Smooth muscle cell (in vitro differentiated cells): ENCODE results near the gene ARHGAP40. TPM values are rescaled to one million over a fixed set of nuclear protein-coding genes. Genes with fewer than 3 reads are reported as not detected.

Source experiments
- DNase-seq: peaks from one replicate; lab custom pipeline; 2025; ENCODE audit not compliant: unreplicated experiment; lab: John Stamatoyannopoulos, UW
- H2AFZ ChIP-seq: fragments of 200-600 bp; sonication (generic); 2 replicates; pipeline ENCODE4 v1.6.0; 2016; ENCODE audit warnings: antibody characterized with exemption, low read depth, mild to moderate bottlenecking
- H3F3A ChIP-seq: fragments of 200-600 bp; sonication (generic); 2 replicates; pipeline ENCODE4 v1.6.0; 2017; ENCODE audit warnings: antibody characterized with exemption, low read depth
- H3K27ac ChIP-seq: fragments of 200-600 bp; sonication (generic); 2 replicates; pipeline ENCODE4 v1.5.1; 2016; ENCODE audit warnings: low read depth, mild to moderate bottlenecking
- H3K27me3 ChIP-seq: fragments of 200-600 bp; sonication (generic); 2 replicates; pipeline ENCODE4 v1.6.1; 2016; ENCODE audit warnings: low read depth, mild to moderate bottlenecking
- H3K36me3 ChIP-seq: fragments of 200-600 bp; sonication (generic); 2 replicates; pipeline ENCODE4 v1.5.1; 2016; ENCODE audit warnings: low read depth
- H3K4me1 ChIP-seq: fragments of 200-600 bp; sonication (generic); 2 replicates; pipeline ENCODE4 v1.5.1; 2016; ENCODE audit warnings: low read depth
- H3K4me2 ChIP-seq: fragments of 200-600 bp; sonication (generic); 2 replicates; pipeline ENCODE4 v1.6.0; 2016; ENCODE audit warnings: mild to moderate bottlenecking
- H3K4me3 ChIP-seq: fragments of 200-600 bp; sonication (generic); 2 replicates; pipeline ENCODE4 v1.5.1; 2016; ENCODE audit warnings: mild to moderate bottlenecking
- H3K79me2 ChIP-seq: fragments of 200-600 bp; sonication (generic); 2 replicates; pipeline ENCODE4 v1.6.0; 2016; ENCODE audit warnings: low read depth, mild to moderate bottlenecking
- H3K9ac ChIP-seq: fragments of 200-600 bp; sonication (generic); 2 replicates; pipeline ENCODE4 v1.6.0; 2016; ENCODE audit warnings: low read depth
- H3K9me3 ChIP-seq: fragments of 200-600 bp; sonication (generic); replicated peaks from 2 replicates; pipeline ENCODE4 v1.5.1; 2016; ENCODE audit warnings: low read depth
- H4K20me1 ChIP-seq: fragments of 200-600 bp; sonication (generic); 2 replicates; pipeline ENCODE4 v1.6.0; 2016; ENCODE audit warnings: low read depth
- WGBS: methylation state at CpG from one replicate; pipeline ENCODE4 v1.1.7; 2016; ENCODE audit warnings: low lambda C conversion rate; 5-methylcytosine and 5-hydroxymethylcytosine counted together
- polyA plus RNA-seq: library from polyadenylated mRNA; unstranded; fragments of >200 nt; fragmentation: Nextera tagmentation; extraction: Ambion mirVana; gene quantifications from 2 replicates; pipeline ENCODE4 v1.2.1, GENCODE V29; 2016
- total RNA-seq: library from RNA; depleted of rRNA; stranded (reverse); fragments of >200 nt; gene quantifications from 2 replicates; pipeline ENCODE4 v1.2.3, GENCODE V29; 2014
- TF ChIP-seq, protein P1 (sequence below): fragments of 200-600 bp; sonication (generic); IDR thresholded peaks from 2 replicates; pipeline ENCODE4 v1.5.1; 2017; ENCODE audit warnings: borderline replicate concordance, mild to moderate bottlenecking, antibody characterized with exemption; ENCODE audit not compliant: insufficient read depth, poor library complexity, severe bottlenecking

Gene ARHGAP40
- total and polyA plus RNA-seq, 2 experiments from 2014 or later: 0.22 TPM; not detected in 1

DNA sequence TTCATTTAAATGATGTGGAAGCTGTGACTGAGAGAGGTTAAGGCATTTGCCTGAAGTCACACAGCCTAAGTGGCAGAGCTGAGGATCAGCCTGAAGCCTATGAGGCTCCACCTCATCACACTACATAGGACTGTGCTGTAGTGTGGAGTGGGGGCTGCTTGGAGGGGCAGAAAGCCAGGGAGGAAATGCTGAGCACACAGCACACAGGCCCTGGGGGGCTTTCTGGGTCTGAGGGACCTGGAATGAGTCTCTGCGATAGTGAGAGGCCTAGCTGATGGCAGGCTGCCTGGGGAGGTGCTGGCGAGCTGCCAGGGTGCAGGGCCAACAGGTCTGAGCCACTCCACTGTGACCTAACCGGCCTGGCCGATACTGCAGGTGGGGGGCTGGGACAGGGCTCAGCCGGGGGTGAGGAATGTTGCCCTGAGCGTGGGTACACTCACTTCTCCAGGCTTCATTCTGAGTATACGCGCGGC lies 2.2 kb upstream of the ARHGAP40 start:
- H3K27ac ChIP-seq: no peak overlapping the region
- no peak for DNase-seq
- no peak overlapping the region for H3K9ac ChIP-seq
- no peaks in the 10 kb centered on the region for H4K20me1 ChIP-seq
- no peak overlapping the region for H3K4me2 ChIP-seq
- H3K27me3 ChIP-seq: peaks cover 8% of the 10 kb centered on the region
- H2AFZ ChIP-seq: no peak overlapping the region
- no peaks in the 10 kb centered on the region for H3K4me1 ChIP-seq
- no peaks in the 10 kb centered on the region for H3K36me3 ChIP-seq
- no peaks in the 10 kb centered on the region for H3K79me2 ChIP-seq
- H3K9me3 ChIP-seq: no peaks in the 10 kb centered on the region
- H3F3A ChIP-seq: no peaks in the 10 kb centered on the region
- WGBS: 62% methylated on average over 9 of the region's 9 CpGs
- TF ChIP-seq, protein P1, sequence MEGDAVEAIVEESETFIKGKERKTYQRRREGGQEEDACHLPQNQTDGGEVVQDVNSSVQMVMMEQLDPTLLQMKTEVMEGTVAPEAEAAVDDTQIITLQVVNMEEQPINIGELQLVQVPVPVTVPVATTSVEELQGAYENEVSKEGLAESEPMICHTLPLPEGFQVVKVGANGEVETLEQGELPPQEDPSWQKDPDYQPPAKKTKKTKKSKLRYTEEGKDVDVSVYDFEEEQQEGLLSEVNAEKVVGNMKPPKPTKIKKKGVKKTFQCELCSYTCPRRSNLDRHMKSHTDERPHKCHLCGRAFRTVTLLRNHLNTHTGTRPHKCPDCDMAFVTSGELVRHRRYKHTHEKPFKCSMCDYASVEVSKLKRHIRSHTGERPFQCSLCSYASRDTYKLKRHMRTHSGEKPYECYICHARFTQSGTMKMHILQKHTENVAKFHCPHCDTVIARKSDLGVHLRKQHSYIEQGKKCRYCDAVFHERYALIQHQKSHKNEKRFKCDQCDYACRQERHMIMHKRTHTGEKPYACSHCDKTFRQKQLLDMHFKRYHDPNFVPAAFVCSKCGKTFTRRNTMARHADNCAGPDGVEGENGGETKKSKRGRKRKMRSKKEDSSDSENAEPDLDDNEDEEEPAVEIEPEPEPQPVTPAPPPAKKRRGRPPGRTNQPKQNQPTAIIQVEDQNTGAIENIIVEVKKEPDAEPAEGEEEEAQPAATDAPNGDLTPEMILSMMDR: no peak
- H3K4me3 ChIP-seq: no peak overlapping the region

DNA sequence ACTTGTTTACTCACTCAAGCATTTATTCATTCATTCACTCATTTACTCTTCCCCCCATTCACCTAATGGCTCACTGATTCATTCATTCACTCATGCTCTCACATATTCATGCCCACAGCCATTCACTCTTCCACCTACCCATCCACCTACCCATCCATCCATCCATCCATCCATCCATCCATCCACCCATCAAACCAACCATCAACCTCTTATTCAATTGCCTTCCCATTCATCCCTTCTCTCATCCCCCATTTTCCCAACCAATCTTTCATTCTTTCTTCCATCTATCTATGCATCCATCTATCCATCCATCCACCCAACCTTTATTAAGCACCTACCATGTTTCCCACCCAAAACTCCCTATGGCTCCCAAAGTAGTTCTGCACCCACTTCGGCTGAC lies 1.6 kb upstream of the ARHGAP40 start:
- TF ChIP-seq, protein P1: no peak
- peaks cover 8% of the 10 kb centered on the region for H3K27me3 ChIP-seq
- no peak overlapping the region for H2AFZ ChIP-seq
- H3K4me1 ChIP-seq: no peaks in the 10 kb centered on the region
- H3K4me3 ChIP-seq: no peak overlapping the region
- no peaks in the 10 kb centered on the region for H3F3A ChIP-seq
- no peak overlapping the region for H3K9ac ChIP-seq
- H3K79me2 ChIP-seq: no peaks in the 10 kb centered on the region
- no peaks in the 10 kb centered on the region for H3K9me3 ChIP-seq
- no peak for DNase-seq
- no peak overlapping the region for H3K27ac ChIP-seq
- no peaks in the 10 kb centered on the region for H3K36me3 ChIP-seq
- no peaks in the 10 kb centered on the region for H4K20me1 ChIP-seq
- 97% methylated on average over 1 of the region's 1 CpG for WGBS
- no peak overlapping the region for H3K4me2 ChIP-seq

DNA sequence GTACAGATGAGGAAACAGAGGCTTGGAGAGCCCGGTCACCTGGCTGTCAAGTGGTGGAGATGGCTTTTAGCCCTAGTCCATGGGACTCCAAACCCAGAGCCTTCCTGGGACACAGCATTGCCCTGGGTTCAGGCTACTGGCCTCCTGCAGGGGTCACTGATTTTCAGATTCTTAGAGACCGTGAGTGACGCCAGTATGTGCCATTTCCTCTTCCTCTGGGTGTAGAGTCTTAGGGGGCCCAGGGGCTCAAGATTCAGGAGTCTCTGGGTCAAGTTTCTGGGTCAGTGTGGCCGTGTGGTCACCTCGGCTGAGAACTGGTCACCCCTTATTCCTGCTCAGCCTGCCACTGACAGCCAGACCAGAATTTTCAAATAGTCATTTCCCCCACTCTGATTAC lies 574 bp downstream of the ARHGAP40 start:
- H3K4me3 ChIP-seq: no peak overlapping the region
- DNase-seq: no peak
- no peaks in the 10 kb centered on the region for H3K4me1 ChIP-seq
- TF ChIP-seq, protein P1: no peak
- H3K27me3 ChIP-seq: peaks cover 8% of the 10 kb centered on the region
- no peaks in the 10 kb centered on the region for H3K79me2 ChIP-seq
- H3K9ac ChIP-seq: peak overlapping the region; percentile 17
- H2AFZ ChIP-seq: no peak overlapping the region
- no peaks in the 10 kb centered on the region for H3K9me3 ChIP-seq
- no peaks in the 10 kb centered on the region for H3K36me3 ChIP-seq
- H3K27ac ChIP-seq: no peak overlapping the region
- WGBS: 69% methylated on average over 5 of the region's 5 CpGs
- H3F3A ChIP-seq: no peaks in the 10 kb centered on the region
- no peaks in the 10 kb centered on the region for H4K20me1 ChIP-seq
- H3K4me2 ChIP-seq: peak overlapping the region; percentile 82

GRCh38 chr20:38603286-38603685 lies 1.7 kb downstream of the ARHGAP40 start:
- 77% methylated on average over 3 of the region's 3 CpGs for WGBS
- TF ChIP-seq, protein P1: no peak

More at GRCh38 chr20:38603286-38603685, 1.7 kb downstream of the ARHGAP40 start:
- Histone ChIP-seq H3F3A (no peaks in the 10 kb centered on the region), H3K9ac (no peak overlapping the region), H2AFZ (no peak overlapping the region), H3K9me3 (no peaks in the 10 kb centered on the region), H3K4me2 (no peak overlapping the region), H3K4me3 (no peak overlapping the region), H3K36me3 (no peaks in the 10 kb centered on the region), H4K20me1 (no peaks in the 10 kb centered on the region), H3K4me1 (no peaks in the 10 kb centered on the region), H3K79me2 (no peaks in the 10 kb centered on the region), H3K27me3 (peaks cover 8% of the 10 kb centered on the region), H3K27ac (no peak overlapping the region)
- no peak for DNase-seq
